GM12872 (cell line): Measurements from ENCODE around the gene XCR1.

ENCODE experiments used
- CTCF ChIP-seq: IDR thresholded peaks from 3 replicates; pipeline ENCODE4 v1.5.1; 2011; ENCODE audit warnings: low read depth, mild to moderate bottlenecking, low read length, moderate library complexity; ENCODE audit not compliant: insufficient read depth

Gene XCR1

GRCh38 chr3:46058981-46059380, 31.7 kb upstream of the XCR1 start:
- TF ChIP-seq CTCF, result no peak

- no peak for TF ChIP-seq CTCF
Measured at GRCh38 chr3:46057716-46058115, 30.4 kb upstream of the XCR1 start.

DNA sequence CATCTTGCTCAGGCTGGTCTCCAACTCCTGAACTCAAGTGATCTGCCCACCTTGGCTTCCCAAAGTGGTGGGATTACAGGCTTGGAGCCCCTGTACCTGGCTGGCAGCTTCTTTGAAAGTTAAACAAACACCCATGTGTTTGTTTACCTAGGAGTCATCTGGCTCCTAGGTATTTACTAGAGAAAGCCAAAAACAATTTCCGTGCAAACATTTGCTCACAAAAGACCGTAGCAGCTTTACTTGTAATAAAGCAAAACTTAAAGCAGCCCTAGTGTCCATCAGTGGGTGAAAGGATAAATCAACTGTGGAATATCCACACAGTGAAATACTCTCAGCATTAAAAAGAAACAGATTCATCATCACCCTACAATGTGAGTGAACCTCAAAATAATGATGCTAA, 29.4 kb upstream of the XCR1 start:
- TF ChIP-seq CTCF, result no peak

DNA sequence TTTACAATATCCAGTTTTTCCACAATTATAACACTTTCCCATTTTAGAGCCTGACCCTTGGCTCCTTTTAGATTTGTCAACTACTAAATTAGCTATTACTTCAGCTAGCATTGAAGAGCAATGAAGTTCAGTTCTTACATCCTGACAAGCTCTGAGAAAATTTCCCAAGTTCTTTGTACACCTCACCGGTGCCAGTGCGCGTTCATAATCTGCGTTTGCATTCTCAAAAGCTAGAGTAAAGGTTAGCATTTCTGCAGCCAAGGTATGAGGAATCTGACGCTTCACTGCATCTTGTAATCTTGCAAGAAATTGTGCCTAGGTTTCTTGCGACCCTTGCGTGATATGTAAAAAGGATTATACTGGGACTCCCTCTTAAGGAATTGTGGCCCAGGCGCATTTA, 25.2 kb upstream of the XCR1 start:
- no peak for TF ChIP-seq CTCF

- TF ChIP-seq CTCF, result no peak
Measured at GRCh38 chr3:46049093-46049492, 21.8 kb upstream of the XCR1 start.

- no peak for TF ChIP-seq CTCF
Measured at GRCh38 chr3:46038916-46039315, 11.6 kb upstream of the XCR1 start.

GRCh38 chr3:46036191-46036590, 8.9 kb upstream of the XCR1 start:
- TF ChIP-seq CTCF, result no peak

DNA sequence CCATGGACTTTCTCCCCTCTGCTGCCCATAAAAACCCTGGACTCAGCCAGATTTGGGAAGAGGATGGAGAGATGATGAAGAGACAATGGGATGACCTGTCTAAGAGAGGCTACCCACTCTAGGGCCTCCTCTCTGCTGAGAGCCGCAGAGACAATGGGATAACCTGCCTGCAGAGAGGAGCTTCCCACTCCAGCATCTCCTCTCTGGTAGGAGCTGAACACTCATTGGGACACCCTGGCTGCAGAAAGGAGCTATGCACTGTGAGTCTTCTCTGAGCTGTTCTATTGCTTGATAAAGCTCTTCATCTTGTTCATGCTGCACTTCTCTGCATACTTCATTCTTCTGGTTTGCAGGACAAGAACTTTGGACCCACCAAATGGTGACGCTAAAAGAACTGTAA, 4.5 kb upstream of the XCR1 start:
- TF ChIP-seq CTCF, result no peak
